T-helper 2 cell (primary cell): ENCODE measurements around the gene SLC6A4.

Experiments used
- DNase-seq, 5 experiments: peaks; one replicate each; pipeline versions ENCODE4 v3.0.0 to v3.0.0-alpha.2; 2012 to 2022
- total RNA-seq, 2 donors: gene quantifications; one replicate each; lab custom pipeline; 2026; lab: John Stamatoyannopoulos, UW

Gene SLC6A4
- total RNA-seq = 0 reads per million in 2 donors

DNA sequence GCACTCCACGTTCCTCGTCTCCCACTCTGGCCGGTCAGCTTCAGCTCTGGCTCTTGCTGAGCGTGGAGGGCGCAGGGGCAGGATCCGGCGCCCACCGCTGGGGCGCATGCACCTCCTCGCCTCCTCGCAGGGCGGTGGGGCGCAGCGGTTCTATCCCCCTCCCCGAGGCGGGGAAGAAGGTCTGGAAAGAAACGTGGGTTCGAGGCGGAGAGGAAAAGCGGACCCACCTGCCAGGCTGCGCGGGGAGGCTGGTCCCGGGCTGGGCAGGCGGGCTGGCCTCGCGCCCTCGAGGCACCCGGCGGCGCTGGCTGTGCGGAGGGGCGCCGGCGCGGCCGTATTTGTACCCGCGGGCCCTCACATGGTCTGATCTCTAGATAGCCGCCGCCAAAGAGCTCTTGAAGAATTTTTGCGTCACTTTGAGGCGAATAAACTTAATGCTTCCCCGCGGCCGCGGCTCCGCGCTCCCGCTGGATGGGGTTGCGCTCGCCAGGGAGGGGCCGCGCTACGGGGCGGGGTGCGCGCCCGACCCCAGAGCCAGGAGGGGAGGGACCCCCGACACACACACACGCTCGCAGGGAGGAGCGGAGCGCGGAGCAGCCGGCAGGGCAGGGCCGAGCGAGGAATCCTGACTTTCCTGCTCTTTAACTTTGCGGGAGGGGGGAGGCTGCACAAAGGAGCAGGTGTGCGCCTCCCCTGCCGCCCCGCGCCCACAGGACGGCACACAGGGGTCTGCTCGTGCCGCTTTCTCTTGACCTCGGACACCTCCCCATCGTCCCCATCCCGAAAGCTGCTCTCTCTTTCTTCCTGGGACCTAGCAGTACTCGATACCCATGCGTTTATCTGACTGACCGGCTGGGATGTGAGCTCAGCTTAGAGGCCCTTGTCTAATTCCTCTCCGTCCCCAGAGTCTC is at the start of gene SLC6A4:
Gene SLC6A4, minus strand, starts transcription at position 312 of the 911 bp plus-strand sequence. CDS start 13,739 bp downstream, outside the sequence.
- no peak for DNase-seq

DNA sequence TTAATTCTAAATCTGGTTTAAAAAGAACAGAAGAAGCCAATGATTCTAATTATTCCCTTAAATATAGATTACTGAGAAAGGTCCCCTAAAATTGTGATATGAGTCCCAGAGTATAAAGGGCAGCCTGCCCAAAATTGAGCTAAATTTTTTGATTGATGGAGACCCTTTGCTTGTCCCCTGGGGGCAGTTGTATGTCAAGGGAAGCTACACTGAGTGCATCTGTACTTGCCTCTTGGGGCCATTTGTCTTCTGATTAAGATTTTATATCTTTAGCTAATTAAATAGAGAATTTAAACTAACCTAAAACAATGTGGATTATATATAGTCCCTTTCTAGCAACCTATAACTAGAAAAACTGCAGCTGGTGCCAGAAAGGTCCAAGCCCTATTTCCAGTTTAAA is 43.7 kb upstream of the SLC6A4 start:
- DNase-seq = no peak

DNA sequence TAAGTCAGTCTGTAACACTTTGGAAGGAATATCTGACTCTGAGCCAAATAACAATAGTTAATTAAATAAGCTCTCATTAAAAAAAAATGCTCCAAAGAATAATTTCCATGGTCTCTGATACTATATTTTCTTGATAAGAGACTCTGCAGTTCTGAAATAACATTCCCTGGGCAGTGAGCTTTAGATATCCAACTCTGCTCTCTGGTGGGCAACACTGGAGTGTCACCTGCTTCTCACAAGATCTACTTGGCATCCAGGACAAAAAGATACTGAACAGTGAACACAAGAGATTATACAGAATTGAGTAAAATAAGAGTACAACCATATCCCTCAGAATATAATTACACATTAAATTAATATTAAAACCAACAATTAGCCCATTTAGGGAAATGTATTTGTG is 42.5 kb upstream of the SLC6A4 start:
- peak in 1 of 5 experiments; percentile 30 for DNase-seq

DNA sequence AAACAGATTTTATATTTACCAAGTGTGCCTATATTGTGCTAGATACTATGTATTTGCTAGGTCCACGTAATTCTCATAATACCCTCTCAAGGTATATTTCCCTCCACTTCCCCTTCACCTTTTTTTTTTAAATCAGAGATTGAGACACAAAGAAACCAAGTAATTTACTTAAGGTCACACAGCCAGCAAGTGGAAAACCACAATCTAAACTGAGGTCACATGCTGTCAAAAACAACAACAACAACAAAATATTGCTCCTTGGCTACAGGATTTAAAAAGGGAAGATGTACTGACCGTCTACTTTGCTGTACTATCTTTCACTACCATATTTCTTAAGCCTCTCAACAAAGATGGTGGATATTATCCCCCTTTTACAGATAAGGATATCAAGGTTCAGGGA is 40.4 kb upstream of the SLC6A4 start:
- no peak for DNase-seq

DNA sequence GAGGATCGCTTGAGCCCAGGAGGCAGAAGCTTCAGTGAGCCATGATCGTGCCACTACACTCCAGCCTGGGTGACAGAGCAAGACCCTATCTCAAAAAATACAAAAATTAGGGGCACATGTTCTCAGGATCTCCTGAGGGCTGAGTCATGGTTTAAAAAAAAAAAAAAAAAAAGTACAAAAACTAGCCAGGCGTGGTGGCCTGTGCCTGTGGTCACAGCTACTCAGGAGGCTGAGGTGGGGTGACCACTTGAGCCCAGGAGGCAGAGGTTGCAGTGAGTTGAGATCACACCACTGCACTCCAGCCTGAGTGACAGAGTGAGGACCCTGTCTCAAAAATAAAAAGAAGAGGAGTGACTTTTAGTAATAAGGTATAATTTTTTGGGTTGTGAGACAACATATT is 39.4 kb upstream of the SLC6A4 start:
- DNase-seq = no peak

DNA sequence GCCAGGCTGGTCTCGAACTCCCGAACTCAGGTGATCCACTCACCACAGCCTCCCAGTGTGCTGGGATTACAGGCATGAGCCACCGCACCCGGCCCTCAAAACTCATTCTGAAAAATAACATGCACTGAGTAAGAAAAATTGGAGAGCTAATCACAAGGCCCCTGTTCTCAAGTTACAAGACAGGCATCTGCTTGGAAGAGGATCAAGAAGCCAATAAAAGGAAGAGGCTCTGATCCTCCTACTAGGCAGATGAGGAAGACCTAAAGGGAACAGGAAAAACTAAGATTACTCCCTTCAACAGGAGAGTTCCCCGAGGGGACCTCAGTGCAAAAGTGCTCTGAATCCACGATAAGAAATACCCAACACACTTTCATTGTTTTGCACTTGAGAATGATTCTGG is 37.9 kb upstream of the SLC6A4 start:
- DNase-seq = no peak

DNA sequence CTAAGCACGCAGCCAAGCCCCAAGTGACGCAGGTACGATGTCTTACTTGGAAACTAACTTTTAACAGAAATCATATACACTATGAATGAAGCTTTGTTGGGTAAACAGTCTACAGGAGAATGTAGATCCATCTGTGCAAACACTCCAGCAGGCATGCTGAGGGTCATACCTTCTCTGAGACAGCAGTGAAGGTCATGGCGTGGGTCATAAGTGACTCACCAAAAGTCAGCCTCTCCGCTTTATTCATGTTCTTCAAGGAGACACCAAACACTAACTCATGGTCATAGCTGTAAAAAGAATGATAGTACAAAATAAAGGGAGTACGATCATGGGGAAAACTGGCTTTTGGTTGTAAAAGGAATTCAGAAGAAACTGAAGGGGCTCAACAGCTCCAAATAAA is 35.6 kb upstream of the SLC6A4 start:
- no peak for DNase-seq

DNA sequence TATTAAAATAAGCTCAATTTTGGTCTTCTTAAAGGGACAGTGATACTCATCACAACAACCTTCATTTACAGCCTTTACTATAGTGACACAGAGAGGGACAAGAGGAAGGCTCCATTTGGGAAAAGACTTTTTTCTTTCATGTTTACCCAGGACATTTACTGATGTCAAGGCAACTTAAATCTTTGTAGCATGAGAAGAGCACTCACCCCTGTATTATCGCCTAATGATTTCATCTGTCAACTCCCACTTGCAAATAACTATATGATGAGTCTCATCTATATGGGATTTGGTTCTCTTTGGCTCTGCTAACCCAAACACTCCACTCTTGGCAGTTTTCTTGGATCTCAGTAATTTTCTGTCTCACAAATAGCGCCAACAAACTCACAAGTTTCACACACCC is 32.1 kb upstream of the SLC6A4 start:
- no peak for DNase-seq

DNA sequence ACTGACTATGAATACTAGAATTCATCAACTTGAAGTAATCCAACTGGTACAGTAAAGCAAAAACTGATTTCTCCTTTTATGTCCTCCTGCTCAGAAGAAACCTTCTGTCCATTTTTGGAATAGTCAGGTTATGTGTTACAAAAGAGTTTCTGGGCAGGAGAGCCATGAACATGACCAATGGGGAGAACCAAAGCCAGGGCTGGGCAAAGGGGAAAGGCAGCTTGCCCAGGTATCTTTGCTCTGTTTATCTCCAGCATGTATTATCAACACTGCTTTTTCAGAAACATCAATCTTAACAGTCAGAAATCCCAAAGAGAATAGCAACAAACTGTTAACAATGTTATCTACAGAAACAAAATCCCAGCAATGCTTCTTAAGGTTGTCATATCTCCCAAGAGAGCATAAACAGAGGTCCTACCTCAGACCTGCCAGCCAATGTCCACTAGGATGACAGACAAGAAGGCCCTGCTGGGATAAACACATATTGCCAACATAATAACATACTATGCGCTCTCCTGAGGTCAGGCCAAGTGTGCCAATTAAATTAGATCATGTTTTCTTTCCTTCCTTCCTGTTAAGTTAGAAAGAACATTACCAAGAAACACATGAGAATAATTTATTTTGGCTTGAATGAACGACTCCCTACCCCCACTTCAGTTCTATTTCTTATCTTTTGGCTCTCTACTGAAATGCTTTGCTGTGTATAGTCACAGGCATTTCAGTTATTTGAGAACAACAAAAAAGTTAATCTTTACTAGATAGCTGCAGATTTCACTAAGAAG is 28.2 kb upstream of the SLC6A4 start:
- no peak for DNase-seq

DNA sequence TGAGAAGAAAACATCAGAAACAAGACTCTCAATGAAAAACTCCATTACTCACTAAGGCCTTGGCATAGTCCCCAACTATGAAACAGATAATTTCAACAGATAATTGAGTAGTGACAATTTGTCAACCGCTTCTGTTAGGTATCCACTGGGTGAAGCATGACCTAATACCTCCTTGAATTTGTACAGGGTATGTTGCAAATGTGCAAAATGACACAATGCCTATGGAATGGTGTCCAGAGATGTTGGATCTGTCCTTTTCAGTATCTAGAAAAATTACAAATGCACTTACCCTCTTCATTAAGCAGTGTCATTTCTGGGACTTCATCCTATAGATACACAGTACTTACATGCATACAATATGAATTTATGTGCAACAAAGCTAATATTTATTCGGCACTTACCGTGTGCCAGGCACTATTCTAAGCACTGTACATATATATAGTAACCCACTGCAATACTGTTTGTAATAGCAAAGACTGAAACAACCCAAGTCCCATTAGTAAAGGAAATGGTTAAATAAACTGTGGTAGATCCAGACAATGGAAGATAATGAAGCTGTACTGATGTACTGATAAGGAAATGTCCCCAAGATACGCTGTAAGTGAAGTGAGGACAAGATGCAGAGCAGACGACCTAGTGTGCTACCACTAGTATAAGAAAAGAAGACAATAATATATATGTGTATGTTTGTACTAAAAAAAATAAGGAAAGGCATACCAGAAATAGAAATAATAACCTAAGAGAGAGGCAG is 21.4 kb upstream of the SLC6A4 start:
- DNase-seq = no peak

DNA sequence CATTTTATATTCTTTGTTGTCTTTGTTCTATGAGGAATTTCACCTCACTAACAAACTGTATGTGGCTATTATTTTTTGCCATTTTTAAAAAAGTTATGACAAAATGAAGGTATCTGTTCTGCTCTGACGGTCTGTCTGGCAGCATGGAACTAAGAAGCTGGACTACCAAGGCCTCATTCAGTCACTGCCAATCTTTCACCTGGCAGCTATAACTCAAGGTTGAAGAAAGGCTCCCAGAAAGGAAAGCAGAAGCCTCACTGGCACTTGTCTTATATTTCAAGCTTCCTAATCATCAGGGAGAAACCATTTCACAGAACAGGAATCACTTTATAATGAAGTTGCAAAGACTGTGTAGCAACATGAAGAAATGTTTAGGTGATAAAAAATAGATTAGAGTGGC is 18.7 kb upstream of the SLC6A4 start:
- no peak for DNase-seq

DNA sequence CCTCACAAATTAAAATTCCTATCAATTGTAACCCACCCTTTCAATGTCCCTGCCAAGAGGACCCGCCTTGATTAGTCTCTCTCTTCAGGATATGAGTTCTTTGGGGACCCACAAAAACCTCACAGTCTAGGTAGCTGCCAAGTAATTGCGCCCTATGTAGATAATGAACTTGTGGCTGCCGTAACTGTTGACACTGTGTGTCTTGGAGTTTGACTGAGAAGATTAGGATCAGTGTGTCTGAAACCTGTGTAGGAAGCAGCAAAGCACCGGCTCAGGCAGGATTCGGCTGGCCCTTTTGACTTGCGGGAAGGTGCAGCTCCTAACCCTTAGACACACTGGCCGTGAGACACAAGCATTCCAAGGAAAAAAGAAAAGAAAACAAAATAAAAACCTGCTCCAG is 17.8 kb upstream of the SLC6A4 start:
- peak in 1 of 5 experiments; percentile 24 for DNase-seq

DNA sequence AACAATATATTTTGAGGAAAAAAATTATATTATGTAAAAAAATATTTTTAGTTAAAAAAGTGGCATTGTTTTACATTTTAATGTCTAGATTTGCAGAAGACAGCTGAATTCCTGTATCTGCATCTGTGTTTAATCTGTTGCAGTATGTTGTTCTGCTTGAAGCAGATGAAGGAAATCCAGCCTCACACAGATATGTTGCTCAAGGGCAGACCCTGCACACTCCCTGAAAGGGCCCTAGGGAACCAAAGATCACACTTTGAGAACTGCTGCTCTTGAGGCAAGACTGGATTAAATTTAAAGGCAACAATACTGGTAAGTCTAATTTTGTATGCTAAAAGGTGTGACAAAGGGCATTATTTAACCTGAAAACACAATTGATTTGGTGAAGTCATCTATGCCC is 16.4 kb upstream of the SLC6A4 start:
- no peak for DNase-seq

DNA sequence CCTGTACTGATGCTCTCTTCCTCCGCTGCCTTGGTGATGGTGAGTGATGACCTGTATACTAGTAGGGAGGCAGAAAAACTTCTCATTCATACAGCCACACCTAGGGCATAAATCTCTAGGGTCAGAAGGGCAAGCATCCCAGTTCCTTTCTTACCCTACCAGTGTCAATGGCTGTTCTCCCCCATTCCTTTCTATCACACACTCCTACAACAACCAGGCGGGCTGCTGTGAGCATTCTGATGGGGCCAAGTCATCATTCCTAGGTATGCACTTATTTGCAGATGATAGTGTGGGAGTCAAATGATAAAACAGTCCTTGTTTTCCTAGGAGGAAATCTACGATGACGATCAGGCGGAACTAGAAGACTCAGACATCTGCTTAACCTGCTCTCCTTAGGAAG is 14.0 kb upstream of the SLC6A4 start:
- DNase-seq = no peak

DNA sequence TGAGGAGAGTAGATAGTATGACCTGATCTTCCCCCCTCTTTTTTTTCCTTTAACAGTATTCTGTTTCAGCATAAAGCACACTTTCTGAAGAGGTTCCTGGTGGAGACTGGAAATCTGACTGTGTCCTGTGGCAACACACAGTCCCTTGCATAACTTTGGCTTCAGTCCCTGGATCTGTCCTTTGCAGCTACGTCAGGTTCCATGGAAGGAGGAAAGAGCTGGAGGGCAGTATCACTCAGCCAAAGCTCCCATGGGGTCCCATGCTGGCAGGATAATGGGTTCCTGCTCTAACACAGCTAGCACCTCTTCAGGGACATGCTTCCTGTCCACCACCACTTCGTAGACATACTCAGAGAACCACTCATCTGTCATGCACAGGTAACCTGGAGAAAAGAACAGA is 13.3 kb upstream of the SLC6A4 start:
- DNase-seq = no peak

DNA sequence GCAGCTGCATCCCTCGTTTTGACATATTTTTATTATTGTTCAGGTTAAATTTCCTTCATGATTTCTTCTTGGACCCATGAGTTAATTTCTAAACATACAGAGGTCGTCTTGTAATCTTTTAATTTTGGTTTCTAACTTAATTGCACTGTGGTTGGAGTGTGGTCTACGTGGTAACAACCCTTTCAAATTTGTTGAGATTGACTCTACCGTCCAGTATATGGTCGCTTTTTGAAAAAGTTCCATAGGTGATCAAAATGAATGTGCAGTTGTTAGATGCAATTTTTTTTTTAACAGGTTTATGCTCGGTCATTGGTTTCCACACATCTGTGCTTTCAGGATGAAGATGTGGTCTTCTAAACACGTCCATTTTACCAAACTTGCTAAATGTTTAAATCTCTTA is 11.0 kb upstream of the SLC6A4 start:
- no peak for DNase-seq

DNA sequence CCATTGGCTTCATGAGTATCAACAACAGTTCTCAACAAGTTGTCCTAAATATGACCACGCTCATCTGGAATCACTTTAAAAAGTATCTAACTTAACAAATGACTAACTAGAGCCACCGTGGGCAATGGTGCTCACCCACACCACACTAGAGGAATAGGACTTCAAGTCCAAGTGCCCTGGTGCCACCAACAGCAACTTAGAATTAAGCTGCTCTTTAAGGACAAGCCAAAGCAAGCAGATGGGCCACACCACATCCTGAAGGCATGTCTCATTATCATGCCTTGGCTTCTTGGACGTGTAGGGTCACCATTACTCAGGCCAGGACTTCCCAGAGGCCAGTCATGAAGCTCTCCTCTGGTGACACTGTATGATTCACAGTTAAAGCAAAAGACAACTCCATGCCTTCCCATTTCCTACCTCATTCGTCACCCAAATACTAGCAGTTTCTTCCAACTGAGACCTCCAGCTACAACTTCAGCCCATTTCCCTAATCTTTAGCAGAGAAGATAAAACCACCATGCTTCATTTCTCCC is 9.4 kb upstream of the SLC6A4 start:
- DNase-seq = no peak

DNA sequence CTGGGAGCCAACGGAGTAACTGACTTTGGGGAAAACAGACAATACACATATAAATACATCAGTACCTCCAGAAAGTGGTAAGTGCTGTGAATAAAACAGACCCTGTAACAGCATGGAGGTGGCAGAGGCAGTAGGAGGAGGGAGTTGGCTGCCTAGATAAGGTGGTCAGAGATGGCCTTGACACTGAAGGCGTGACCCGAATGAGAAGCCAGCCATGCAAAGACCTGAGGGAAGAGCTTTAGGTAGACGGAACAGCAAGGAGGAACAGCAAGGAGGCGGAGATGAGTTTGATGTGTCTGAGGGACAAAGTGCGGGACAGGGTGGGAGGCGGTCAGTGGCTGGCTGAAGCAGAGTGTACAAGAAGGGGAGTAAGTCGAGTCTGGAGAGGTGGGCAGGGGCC is 8.1 kb upstream of the SLC6A4 start:
- DNase-seq = no peak

DNA sequence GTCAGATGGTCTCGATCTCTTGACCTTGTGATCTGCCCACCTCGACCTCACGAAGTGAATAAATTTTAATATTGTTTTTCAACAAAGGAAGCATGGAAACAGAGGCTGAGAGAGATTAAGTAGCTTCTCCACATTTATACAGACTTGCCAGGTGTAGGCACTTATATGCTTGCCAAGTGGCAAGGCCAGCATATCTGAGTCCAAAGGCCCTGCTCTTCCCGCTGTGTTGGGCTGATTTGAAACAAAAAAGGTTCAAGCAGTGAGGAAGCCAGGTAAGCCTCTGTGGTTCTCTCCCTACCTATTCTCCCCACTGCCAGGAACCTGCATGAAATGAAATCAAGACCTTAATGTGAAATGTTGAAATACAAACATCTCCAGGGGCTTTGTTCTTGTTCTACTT is 7.5 kb upstream of the SLC6A4 start:
- DNase-seq = no peak

DNA sequence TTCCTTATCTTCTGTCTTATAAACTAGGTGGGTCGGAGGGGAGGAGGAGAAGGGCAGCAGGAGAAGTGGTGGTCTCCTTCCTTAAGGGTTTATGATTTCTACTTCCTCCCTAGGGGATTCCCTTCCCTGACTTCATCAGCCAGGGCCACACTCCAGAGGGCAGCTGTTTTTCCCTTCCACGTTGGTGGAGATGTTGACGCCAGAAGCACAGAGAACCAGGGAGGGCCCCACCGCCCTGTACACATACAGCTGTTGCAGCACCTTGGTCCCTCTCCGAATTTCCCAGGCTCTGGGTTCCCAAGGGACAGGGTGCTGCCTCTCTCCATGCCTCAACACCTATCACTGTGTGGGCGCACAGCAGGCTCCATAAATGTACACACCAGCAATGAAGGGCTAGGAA is 5.6 kb upstream of the SLC6A4 start:
- no peak for DNase-seq

DNA sequence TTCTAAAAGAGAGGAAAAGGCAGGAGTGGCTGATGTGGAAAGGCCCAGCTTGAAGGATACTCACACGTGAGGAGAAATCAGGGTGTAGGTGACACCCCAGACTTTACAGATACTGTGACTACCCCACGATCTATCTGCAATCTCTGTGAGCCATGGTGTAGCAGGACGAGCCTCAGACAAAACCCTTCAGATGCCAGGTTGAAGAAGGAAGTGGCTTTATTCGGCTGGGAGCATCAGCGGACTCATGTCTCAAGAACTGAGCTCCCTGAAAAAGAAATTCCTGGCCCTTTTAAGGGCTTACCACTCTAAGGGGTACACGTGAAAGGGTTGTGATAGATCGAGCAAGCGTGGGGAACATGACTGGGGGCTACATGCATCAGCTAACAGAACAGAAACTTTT is 4.7 kb upstream of the SLC6A4 start:
- DNase-seq = no peak

DNA sequence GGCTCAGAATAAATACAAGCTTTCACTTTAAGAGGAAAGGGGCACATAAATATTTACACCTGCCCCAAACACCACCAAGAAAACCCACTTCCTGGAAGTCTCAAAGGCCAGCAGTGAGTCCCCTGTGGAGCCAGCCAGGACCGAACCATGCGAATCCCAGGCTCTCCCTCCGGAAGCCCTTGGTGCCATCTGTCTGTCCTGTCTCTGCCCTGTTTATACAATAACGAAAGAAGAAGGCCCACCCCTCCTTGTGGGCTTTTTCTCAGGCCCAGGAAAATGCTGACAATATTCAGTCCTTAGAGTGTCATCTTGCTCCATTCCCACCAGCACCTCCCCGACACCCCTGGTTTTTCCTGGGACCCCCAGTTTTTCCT is 3.6 kb upstream of the SLC6A4 start:
- no peak for DNase-seq
